Transverse colon (tissue), 3 donors: ENCODE measurements around the gene KCTD14.

Experiments
- EP300 ChIP-seq: sonication (generic); formaldehyde crosslinking; IDR thresholded peaks from one replicate; pipeline ENCODE4 v1.6.1; 2017; ENCODE audit warnings: antibody characterized with exemption, low read depth
- POLR2A ChIP-seq: fragments of 450-650 bp; IDR thresholded peaks from one replicate; pipeline ENCODE4 v1.6.1; 2016; ENCODE audit warnings: antibody characterized with exemption, mild to moderate bottlenecking, moderate library complexity
- TF ChIP-seq, protein P1 (sequence below), 5 experiments: fragments of 200-600 bp in 3 of 5; fragments of 450-650 bp in 2 of 5; sonication (generic) in 3 of 5; IDR thresholded peaks; 1 replicate in 2 of 5; 2 replicates in 3 of 5; pipeline ENCODE4 v1.5.1; 2016 to 2017; ENCODE audit warnings: antibody characterized with exemption in 5 of 5, inconsistent platforms in 3 of 5, mild to moderate bottlenecking in 2 of 5, moderate library complexity in 1 of 5

GRCh38 chr11:78038697-78039313 is 15.7 kb upstream of the KCTD14 start:
- TF ChIP-seq, protein P1, sequence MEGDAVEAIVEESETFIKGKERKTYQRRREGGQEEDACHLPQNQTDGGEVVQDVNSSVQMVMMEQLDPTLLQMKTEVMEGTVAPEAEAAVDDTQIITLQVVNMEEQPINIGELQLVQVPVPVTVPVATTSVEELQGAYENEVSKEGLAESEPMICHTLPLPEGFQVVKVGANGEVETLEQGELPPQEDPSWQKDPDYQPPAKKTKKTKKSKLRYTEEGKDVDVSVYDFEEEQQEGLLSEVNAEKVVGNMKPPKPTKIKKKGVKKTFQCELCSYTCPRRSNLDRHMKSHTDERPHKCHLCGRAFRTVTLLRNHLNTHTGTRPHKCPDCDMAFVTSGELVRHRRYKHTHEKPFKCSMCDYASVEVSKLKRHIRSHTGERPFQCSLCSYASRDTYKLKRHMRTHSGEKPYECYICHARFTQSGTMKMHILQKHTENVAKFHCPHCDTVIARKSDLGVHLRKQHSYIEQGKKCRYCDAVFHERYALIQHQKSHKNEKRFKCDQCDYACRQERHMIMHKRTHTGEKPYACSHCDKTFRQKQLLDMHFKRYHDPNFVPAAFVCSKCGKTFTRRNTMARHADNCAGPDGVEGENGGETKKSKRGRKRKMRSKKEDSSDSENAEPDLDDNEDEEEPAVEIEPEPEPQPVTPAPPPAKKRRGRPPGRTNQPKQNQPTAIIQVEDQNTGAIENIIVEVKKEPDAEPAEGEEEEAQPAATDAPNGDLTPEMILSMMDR (IDR thresholded peaks at IDR 0.05), result no peak
- TF ChIP-seq EP300, result no peak
- TF ChIP-seq POLR2A, result no peak
